GM19328 (cell line): ENCODE measurements around the gene NFIB.

Source experiments
- ATAC-seq: cut with Tn5 transposase; IDR thresholded peaks from one replicate; pipeline ENCODE4 v1.9.1; 2021; ENCODE audit warnings: mild to moderate bottlenecking, moderate library complexity; ENCODE audit not compliant: unreplicated experiment

Gene NFIB

DNA sequence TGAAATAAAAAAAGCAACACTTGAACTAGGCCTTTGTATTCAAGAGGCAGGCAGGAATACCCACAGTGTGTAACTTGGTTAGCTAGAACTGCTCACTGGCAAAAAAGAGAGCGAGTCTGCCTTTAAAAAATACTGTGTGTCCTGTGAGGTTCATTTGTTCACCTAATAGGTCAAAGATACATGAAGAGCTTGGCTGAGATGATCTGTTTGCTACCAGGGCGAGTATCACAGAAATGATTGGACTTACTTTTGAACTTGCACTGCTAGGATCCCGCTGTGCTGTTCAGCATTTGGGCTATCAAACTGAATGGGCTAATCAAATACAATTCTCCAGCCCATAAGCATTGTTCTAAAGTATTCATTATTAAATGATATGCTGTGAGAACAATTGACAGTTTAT lies 229.1 kb downstream of the NFIB start:
- ATAC-seq: no peak

DNA sequence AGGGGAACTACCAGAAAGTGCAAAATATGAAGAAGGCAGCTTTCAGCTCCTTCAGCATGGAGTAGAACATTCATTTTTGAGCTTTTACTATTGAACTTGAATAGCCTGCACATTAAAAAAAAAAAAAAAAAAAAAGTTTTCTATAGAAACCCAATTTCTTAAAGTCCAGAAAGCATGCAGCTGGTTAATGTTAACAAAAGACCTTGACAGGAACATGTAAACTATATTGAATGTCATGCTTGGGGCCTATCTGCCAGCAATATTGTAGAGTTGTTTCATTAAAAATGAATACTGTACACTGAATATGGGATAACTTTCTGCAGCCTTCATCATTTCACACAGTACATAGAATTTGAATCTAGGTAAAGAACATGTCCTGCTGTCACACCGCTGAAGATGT lies 230.6 kb downstream of the NFIB start:
- ATAC-seq: no peak

DNA sequence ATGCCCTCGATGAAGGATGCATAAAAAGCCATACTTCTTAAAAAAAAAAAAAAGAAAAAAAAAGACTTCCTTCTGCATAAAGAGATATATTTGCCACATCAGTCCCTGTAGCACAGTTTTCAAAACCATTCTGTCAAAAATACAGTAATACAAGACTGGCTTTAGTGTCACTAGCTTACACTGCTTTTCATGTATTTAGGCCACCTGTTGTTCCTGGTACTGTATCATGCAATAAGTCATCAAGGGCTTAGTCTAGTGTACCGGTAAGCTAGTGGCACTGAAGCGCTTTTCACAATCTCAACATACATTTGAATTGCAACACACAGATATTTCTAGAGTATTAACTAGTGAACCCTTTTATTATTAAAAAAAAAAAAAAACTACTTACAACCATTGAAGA lies 231.2 kb downstream of the NFIB start:
- no peak for ATAC-seq

DNA sequence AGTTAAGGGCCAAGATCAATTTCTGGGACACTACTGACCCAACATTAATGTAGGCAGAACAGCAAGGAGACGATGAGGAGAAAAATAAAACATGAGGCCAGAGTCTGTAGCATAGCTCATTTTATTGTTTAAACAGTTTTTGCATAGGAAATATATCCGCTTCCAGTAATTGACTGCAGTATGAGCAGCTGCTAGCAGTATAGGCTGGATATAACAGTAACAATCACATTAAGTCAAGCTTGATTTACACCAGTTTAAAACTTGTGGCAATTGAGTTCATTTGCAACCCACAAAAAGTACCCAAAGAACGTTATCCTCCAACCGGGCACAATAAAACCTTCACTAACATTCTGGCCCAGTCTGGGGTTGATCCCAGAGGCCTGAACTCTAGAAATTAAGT lies 232.2 kb downstream of the NFIB start:
- no peak for ATAC-seq

DNA sequence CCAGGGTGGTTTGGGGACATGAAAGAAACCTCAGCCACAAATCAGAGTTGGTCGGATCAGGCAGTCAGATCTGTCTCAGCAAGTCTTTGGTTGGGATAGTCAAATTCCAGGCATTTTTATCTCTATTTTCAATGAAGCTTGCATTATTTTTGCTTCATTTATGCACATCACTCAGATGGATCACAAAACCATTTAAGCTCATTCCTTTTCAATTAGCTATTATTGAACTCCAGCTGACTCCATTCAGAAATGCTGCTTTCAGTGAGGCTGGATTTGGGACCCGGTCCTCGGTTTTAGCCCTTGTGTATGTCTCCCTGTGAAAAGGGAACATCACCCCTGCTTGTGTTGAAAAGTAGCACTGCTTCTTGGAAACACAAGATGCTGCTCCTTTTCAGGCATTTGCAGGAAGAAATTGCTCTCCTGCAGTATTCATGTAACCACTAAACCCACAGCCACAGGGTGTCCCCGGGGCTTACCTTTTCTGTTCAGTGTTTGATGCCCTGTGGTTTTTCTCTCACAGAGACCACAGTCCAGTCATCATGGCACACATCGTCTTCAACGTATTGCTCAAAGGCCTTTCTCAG lies 232.9 kb downstream of the NFIB start:
- ATAC-seq: no peak

DNA sequence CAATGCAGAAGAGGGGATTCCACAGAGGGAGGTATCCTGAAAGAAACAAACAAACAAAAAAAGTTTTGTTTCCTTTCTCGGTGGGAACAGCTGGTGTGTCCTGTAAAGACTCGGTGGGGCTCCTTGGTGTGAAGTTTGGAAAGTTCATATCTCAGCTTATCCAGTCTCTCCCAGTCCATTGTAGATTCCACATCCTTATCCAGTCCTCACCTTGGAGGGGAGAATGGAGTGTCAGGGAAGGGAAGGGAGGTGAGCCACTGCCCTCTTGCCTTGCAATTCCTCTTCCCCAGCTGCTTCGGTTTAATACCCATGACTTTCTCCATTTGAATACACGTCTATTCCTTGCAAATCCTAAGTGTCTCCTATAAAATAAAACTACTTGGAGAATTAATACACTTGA lies 234.5 kb downstream of the NFIB start:
- no peak for ATAC-seq

- ATAC-seq: no peak
Measured at GRCh38 chr9:14077672-14078071, 236.3 kb downstream of the NFIB start.

DNA sequence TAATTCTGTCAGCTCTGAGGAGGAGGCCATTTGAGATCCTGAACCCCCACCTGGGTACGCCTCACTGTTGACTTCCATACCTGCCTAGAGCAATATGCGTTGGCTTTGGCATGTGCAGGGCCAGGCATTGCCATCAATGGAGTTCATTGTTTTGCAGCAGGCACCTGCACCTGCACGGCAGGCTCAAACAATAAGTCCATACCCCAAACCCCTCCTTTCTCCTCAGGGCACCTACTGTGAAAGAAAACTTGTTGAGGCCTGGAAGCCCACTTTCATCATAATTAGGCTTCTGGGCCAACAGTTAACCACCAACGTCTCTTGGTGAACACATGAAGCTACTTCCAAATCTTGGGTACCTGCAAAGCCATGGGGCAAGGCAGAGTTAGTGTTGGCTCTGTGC lies 238.7 kb downstream of the NFIB start:
- ATAC-seq: no peak

- no peak for ATAC-seq
Measured at GRCh38 chr9:14072850-14073249, 241.1 kb downstream of the NFIB start.

- ATAC-seq: no peak
Measured at GRCh38 chr9:14071484-14071883, 242.5 kb downstream of the NFIB start.

- no peak for ATAC-seq
Measured at GRCh38 chr9:14068690-14069089, 245.3 kb downstream of the NFIB start.

DNA sequence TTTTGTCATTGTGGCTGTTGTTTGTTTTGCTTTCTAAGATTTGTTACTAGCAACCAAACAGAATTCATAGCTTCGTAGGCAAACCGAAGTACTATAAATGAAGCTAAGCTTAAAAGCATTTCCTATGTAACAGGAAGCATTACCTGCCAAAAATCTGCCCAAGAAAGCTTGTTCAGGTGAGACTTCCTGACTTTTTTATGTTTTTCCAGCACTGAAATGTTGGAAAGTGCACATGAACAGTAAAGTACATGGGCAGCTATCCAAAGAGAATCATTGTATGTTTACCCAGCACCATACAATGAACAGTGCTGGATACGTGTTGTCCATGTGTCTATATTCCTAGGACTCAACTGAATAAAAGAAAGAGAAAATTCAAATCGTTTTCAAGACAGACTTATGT lies 247.1 kb downstream of the NFIB start:
- no peak for ATAC-seq

DNA sequence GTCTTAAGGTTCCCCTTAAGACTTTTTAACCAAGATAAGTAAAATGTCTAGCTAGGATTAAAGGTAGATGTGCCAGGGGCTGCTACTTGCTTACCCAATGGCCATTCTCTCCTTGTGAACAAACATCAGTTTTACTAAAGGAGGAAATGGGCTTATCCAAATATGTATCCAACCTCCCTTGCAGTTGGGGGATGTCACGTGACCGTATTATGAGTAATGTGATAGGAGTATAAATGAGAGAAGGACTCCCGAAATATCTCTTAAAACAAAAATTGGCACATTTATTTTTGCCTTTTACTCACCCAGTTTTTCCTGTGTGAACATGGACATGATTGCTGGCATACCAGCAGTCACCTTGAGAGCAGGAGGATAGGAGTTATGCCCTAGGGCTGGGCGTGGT lies 247.9 kb downstream of the NFIB start:
- no peak for ATAC-seq

- no peak for ATAC-seq
Measured at GRCh38 chr9:14064940-14065339, 249.0 kb downstream of the NFIB start.

GRCh38 chr9:14063756-14064155 lies 250.2 kb downstream of the NFIB start:
- no peak for ATAC-seq

DNA sequence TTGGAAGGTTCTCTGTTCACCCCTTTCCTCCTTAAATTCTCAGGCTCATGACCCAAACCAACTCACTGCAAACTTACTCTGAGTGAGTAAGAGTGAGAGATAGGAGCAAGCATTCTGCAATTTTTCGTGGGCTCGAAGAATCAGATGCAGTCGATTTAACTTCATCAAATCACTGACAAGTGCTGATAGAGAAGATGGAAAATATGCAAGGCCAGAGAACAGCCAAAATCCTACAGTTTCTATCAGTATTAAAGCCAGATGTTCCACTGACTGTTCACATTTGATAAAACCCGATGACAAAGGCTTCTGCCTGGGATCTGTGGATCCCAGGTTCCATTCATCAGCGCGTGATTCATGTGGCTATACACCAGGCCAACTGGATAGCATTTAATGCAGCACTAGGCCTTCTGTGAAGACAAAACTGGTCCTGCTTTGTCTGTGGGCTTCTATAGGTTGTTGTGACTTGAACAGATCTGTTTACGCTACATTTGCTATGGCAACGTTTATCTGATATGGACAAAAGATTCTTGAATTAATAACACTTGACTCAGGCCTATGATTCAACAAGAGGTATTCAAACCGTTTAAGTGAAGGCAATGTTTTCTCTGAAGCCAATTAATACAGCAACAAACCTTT lies 251.2 kb downstream of the NFIB start:
- ATAC-seq: no peak

- ATAC-seq: no peak
Measured at GRCh38 chr9:14061936-14062585, 251.9 kb downstream of the NFIB start.

DNA sequence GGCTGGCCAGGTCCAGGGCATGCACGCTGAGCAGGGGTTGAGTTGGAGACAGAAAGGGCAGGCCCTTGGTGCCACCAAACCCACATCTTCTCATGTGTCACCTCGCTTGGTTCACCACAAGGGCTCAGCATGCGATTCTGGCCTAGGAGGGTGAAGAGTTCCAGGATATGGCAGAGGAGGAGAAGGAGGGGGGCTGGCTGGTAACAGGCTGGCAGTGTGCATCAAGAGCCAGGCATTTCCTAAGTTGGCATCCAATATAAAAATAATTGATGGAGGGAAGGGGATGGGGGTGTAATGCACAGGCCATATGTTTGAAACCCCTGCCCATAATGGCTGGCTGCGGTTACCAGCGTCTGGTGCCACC lies 255.6 kb downstream of the NFIB start:
- ATAC-seq: no peak

- ATAC-seq: no peak
Measured at GRCh38 chr9:14057368-14058324, 256.3 kb downstream of the NFIB start.

DNA sequence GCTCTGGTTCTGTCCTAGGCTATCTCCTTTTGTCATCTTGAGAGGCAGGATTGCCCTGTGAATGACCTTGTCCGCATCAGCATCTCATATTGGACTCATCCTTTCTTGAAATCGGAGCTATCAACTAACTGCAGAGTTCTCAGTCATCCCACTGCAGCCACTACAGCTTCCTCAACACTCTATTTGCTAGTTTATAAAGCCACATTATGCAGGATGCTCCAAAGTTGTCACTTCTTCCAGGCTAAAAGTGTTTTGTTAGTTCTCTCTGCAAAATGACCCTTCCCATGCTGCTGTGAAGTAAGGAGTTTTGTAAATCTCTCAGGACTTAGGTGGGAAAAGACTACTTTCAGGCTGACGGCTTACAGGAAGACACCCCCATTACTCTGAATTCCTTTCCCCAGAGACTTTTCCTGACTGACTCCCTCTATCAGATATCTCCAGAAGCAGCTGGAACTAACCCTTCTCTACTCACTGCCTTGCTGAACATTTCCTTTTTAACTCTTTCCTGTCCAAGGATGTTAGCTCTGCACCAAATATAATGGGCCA lies 257.6 kb downstream of the NFIB start:
- no peak for ATAC-seq

DNA sequence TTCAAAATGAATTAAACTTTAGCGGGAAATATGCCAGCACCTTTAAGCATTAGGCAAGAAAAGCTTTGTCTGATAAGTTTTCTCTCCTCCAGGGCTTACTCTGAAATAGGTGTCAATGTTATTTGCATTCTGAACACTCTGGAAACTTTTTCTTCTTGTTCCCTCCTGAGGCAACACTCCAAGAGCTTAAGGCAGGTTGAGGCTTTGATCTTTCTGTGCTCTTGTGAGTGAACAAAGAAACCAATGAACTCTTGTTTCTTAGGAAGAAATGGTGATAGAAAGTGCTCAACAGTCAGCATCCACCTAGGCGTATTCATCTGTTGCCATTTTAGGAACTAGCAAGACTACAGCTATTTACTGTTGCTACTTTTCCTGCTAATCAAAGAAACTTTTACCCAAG lies 259.8 kb downstream of the NFIB start:
- no peak for ATAC-seq
